HK-2 (cell line): ENCODE data around the gene ZC3H15.

Experiments
- DNase-seq: peaks from one replicate; pipeline ENCODE4 v3.0.0-alpha.2; 2018; ENCODE audit not compliant: unreplicated experiment

Gene ZC3H15

DNA sequence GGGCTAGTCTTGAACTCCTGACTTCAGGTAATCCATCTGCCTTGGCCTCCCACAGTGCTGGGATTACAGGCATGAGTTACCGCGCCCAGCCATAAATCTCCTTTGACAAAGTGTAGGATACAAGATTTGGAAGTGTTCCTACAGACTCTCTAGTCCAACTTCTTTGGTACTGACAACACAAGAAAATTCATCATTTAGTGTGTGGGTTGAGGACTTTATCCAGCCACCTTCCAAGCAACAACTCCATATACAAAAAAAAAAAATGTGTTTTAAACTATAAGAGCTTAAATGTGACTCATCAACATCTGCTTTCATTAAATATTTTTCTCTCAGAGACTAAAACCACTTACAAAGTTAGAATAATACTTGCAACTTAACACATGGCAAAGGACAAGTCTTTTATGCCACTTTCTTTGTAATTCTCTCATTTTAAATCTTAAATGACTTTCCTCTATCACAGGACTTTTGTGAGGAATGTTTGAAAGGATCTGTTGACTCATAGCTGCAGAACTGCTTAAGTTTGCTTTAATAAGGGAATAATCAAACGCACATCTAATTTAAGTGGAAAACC lies 57.6 kb downstream of the ZC3H15 start:
- DNase-seq: no peak

GRCh38 chr2:186544255-186544675 lies 58.2 kb downstream of the ZC3H15 start:
- no peak for DNase-seq

GRCh38 chr2:186546846-186547245 lies 60.8 kb downstream of the ZC3H15 start:
- DNase-seq: no peak

DNA sequence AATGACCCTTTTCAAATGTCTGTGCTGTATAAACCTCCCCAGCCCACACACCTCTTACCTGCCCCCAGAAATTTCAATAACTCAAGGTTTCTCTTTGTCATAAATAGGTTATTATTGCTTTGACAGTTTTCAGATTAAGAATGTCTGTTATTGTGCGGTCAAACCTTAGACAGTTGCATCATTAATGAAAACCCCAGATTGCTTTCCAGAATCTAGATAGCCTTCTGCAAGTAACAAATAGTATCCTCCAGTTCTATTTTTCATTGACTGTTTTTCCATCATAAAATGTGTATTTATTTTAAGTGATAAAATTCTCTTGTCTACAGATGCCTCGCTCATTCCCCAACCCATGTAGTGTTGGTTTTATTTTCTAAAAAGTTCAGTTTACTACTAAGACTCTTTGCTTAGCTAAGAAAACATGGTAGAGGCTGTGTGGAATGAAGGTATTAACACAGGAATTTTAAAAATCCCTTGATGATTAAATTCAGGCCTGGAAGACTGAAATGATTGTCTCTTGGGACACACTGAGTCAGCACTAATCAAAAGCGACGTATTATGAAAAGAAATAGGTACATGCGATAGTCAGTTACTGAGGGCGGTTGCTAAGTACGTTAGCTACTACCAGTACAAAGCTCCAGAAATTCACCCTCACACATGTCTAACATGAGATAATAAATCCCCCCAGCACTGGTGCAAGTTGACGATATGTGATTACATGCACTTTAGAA lies 65.4 kb downstream of the ZC3H15 start:
- DNase-seq: no peak

GRCh38 chr2:186554429-186554828 lies 68.4 kb downstream of the ZC3H15 start:
- DNase-seq: no peak

DNA sequence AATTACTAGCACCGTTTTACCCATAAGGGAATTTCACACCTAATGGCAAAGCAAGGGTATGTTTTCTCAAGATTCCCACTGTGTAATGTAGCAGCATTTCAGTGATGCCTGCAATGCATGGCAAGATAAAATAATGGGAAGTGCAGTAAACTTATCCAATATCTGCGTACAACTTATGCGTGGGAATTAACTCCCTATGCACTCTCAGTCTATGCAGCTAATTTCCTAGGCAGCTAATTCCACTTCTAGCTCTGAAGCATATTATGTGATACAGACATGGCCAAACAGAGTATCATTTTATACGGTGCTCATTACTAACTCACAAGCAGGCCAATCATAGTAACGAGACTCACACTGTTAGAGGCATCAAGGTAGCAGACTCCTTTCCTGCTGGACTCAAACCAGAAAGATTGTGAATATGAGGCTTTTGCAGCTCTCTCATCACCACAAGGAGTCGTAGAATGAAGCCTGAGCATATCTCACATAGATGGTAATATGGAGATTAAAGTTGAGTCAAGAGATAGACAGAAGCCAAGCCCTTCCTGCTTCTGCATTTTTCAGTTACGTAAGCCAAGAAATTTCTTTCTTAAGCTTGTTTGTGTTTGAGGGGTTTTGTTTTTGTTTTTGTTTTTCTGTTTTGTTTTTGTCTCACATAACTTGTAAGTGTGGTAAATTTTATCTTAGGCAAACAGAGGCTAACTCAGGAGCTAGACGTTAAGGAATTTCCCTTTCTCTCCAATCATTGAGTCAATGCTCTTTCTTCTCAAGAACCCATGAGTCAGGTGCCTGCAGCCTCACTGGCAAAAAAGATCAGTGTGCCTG lies 69.0 kb downstream of the ZC3H15 start:
- DNase-seq: no peak

DNA sequence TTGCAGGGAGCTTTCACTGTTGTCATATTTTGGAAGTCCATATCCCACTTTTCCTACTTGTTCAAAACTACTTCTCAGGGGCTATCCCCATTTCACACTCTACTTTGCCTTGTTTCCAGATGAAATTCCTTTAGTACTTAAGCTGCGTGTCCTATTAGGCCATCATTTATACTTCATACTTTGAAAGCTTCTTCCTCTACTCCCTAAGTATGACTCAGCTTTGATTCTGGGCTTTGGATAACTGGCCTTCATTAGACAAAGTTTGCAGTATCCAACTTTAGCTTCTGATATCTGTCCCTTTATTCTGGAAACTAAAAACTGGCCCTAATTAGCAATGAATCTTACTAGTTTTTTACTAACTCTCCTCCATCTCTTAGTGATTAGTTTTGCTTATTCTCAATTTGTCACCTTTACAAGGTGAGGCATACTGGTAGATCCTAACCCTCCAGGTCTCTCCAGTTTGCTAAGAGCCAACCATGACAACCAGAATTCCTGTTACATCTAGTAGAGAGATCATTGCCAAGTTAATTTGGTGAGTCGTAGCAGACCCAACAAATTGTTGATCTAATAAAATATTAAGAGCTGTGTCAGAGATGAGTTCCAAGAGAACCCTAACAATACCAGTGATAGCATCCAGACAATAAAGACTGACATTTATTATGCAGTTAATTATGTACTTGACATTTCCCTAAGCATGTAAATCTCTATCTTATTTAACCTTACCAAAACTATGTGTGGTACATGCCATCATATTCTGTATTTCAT lies 72.6 kb downstream of the ZC3H15 start:
- no peak for DNase-seq
